H7 (cell line): ENCODE data around the gene AOPEP. TPM values are rescaled to one million over a fixed set of nuclear protein-coding genes. Genes with fewer than 3 reads are reported as not detected.

Experiments
- DNase-seq: peaks from one replicate; pipeline ENCODE4 v3.0.0; 2012
- H3K27me3 ChIP-seq: 2 replicates; pipeline ENCODE4 v1.6.0; 2011; ENCODE audit warnings: mild to moderate bottlenecking, low read length; ENCODE audit not compliant: control insufficient read depth, insufficient read depth
- H3K36me3 ChIP-seq: replicated peaks from 2 replicates; pipeline ENCODE4 v1.5.1; 2011; ENCODE audit warnings: low read length; ENCODE audit not compliant: control insufficient read depth, insufficient read depth
- H3K4me3 ChIP-seq: 2 replicates; pipeline ENCODE4 v1.5.1; 2011; ENCODE audit warnings: low read depth, mild to moderate bottlenecking, control low read depth, low read length, moderate library complexity; ENCODE audit not compliant: insufficient read depth
- total RNA-seq: library from RNA; depleted of rRNA; stranded (reverse); fragments of >200 nt; shearing (Covaris generic); gene quantifications from 2 replicates; pipeline ENCODE4 v1.2.3, GENCODE V29; 2014

Gene AOPEP
- total RNA-seq, 1 experiment from 2014 or later, result 12.1 TPM

DNA sequence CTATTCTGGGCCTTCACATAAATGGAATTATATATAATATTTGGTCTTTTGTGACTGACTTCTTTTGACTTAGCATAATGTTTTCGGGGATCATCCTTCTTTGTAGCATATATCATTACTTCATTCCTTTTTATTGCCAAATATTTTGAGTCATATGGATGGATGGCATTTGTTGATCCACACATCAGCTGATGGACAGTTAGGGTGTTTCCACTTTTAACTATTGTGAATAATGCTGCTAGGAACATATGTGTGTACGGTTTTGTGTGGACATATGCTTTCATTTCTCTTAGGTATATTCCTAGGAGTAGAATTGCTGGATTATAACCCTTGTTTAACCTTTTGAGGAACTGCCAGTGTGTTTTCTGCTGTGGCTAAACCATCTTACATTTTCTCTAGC lies 341.4 kb downstream of the AOPEP start:
- Histone ChIP-seq H3K4me3 (no peak overlapping the region), H3K27me3 (no peaks in the 10 kb centered on the region), H3K36me3 (no peaks in the 10 kb centered on the region; the same call in 1 of the 2 replicates)
- no peak for DNase-seq

- Histone ChIP-seq H3K36me3 (no peaks in the 10 kb centered on the region; the same call in 1 of the 2 replicates), H3K4me3 (no peak overlapping the region), H3K27me3 (no peaks in the 10 kb centered on the region)
- peak; percentile 62 for DNase-seq
Observed at GRCh38 chr9:95070549-95071021, 344.1 kb downstream of the AOPEP start.

DNA sequence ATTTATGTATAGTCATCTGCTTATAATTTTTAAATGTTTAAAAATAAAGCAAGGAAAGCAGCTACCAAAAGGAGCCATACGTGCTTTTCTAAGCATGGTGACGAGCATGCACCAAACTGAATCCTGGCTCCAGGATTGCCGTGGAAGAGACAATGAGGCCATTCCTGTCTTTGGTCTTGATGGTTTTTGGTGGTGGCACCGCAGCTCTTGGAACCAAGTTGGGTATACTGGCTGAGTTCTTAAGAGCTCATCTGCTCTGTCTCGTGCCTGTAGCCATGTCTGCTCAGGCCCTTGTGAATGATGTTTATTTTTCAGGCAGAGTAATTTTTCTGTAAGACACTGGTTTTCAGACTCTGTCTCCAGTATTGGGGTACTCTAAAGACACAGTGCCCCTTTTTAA lies 345.0 kb downstream of the AOPEP start:
- DNase-seq, result no peak
- H3K4me3 ChIP-seq, result no peak overlapping the region
- no peaks in the 10 kb centered on the region; the same call in 1 of the 2 replicates for H3K36me3 ChIP-seq
- H3K27me3 ChIP-seq, result no peaks in the 10 kb centered on the region

DNA sequence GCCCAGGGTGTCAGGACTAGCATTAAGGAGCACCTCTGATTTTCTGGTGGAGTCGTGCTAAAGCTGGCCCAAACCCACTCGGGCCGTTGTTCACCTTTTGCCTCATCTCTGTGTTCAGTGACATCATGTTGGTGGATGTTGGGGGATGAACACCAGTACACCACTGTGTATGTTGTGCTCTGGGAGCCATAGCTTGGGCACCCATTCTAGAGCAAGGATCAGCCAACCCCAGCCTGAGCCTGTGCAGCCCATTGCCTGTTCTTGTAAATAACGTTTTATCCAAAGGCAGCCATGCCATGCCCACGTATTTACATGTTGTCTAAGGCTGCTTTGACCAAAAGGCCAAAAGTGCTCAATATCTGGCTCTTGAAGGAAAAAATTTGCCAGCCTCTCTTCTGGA lies 345.4 kb downstream of the AOPEP start:
- no peak for DNase-seq
- Histone ChIP-seq H3K4me3 (no peak overlapping the region), H3K27me3 (no peaks in the 10 kb centered on the region), H3K36me3 (no peaks in the 10 kb centered on the region; the same call in 1 of the 2 replicates)

- H3K4me3 ChIP-seq, result no peak overlapping the region
- no peaks in the 10 kb centered on the region for H3K36me3 ChIP-seq
- DNase-seq, result peak; percentile 85
- no peaks in the 10 kb centered on the region for H3K27me3 ChIP-seq
Observed at GRCh38 chr9:95073042-95073607, 346.6 kb downstream of the AOPEP start.

- Histone ChIP-seq H3K27me3 (no peaks in the 10 kb centered on the region), H3K4me3 (no peak overlapping the region), H3K36me3 (no peaks in the 10 kb centered on the region)
- peak; percentile 23 for DNase-seq
Observed at GRCh38 chr9:95073918-95074317, 347.4 kb downstream of the AOPEP start.

GRCh38 chr9:95074632-95075031 lies 348.1 kb downstream of the AOPEP start:
- H3K36me3 ChIP-seq, result no peaks in the 10 kb centered on the region
- H3K4me3 ChIP-seq, result no peak overlapping the region
- no peaks in the 10 kb centered on the region for H3K27me3 ChIP-seq
- peak; percentile 27 for DNase-seq

- Histone ChIP-seq H3K36me3 (no peaks in the 10 kb centered on the region), H3K4me3 (no peak overlapping the region), H3K27me3 (no peaks in the 10 kb centered on the region)
- peak; percentile 37 for DNase-seq
Observed at GRCh38 chr9:95075700-95076099, 349.2 kb downstream of the AOPEP start.

- Histone ChIP-seq H3K27me3 (no peaks in the 10 kb centered on the region), H3K4me3 (no peak overlapping the region), H3K36me3 (no peaks in the 10 kb centered on the region)
- no peak for DNase-seq
Observed at GRCh38 chr9:95076696-95077052, 350.2 kb downstream of the AOPEP start.

- Histone ChIP-seq H3K27me3 (no peaks in the 10 kb centered on the region), H3K36me3 (no peaks in the 10 kb centered on the region; the same call in 1 of the 2 replicates), H3K4me3 (no peak overlapping the region)
- peak; percentile 50 for DNase-seq
Observed at GRCh38 chr9:95077053-95077765, 350.7 kb downstream of the AOPEP start.

DNA sequence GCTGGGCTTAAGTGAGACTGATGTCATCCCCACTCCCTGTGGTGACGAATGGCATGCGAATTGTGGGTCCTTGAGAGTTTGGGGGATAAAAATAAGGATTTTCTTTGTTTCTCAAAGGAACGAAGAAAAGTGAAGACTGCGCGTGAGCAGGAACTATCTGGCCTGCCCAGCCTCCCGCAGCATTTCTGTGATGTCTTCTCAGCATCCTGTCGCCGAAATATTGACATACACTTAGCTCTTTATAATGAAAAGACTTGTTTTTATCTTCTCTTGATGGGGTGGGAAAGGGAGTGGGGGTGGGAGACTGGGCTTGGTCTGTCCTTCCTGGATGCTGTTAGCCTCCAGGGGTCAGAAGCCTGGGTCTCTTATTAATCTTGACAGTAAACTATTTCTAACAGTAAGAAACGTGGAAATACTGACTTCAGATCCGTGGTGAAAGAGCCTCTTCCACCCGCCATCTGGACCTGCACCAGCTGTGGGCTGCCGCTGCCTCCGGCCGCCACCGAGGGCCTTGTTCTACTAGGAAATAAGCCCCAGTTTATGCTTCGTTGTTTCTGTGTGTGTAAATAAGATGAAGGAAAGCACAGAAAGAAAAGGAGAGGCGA lies 351.4 kb downstream of the AOPEP start:
- Histone ChIP-seq H3K36me3 (no peaks in the 10 kb centered on the region; the same call in 1 of the 2 replicates), H3K4me3 (no peak overlapping the region), H3K27me3 (no peaks in the 10 kb centered on the region)
- peak; percentile 45 for DNase-seq

DNA sequence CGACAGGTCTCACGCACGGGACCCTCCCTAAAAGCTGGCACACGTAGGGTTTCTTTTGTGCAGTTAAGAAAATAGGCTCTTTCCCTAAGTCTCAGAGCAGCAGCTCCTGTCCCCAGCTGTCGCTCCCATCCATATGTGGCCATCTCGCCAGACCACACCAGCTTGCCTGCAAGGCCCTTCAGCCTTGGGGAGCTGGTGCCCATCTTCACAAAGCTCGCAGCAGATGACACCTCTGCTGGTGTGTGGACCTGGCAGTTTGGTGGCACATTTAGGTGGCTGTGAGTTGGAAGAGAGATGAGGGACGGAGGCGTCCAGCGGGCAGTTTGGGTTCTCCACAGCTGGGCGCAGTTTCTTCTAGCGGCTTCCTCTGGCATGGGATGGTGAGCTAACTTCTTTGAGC lies 352.0 kb downstream of the AOPEP start:
- DNase-seq, result peak; percentile 27
- no peaks in the 10 kb centered on the region; the same call in 1 of the 2 replicates for H3K36me3 ChIP-seq
- H3K27me3 ChIP-seq, result no peaks in the 10 kb centered on the region
- H3K4me3 ChIP-seq, result no peak overlapping the region

DNA sequence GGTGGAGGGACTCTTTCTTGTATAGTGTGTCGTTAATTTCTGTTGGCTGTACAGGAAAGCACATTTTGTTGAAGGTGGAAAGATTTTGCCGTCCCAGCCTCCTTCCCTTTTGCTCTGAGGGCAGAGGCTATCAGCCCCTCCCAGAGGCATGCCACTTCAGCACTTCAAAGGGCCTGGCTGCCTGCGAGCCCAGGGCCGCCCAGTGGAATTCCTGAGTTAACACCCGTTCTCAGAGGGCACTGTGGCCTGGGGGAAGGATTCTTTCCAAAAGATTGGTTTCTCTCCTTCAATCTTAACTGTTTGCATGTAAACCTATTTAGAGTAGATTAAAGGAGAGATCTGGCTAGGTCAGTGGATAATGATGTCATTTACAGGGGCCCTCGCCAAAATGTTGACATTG lies 352.4 kb downstream of the AOPEP start:
- no peaks in the 10 kb centered on the region for H3K27me3 ChIP-seq
- H3K4me3 ChIP-seq, result no peak overlapping the region
- no peaks in the 10 kb centered on the region; the same call in 1 of the 2 replicates for H3K36me3 ChIP-seq
- peak; percentile 86 for DNase-seq

- no peaks in the 10 kb centered on the region for H3K27me3 ChIP-seq
- no peaks in the 10 kb centered on the region; the same call in 1 of the 2 replicates for H3K36me3 ChIP-seq
- DNase-seq, result peak; percentile 29
- no peak overlapping the region for H3K4me3 ChIP-seq
Observed at GRCh38 chr9:95079461-95079860, 353.0 kb downstream of the AOPEP start.
